ENCODE measurements around the gene OMD. TPM values are rescaled to one million over a fixed set of nuclear protein-coding genes. Genes with fewer than 3 reads are reported as not detected.

OMD gene
- total RNA-seq, 2 donors from 2014 or later, result 200 TPM

- Histone ChIP-seq H3K9me3 (no peaks in the 10 kb centered on the region), H3K36me3 (peaks cover 13% of the 10 kb centered on the region), H3K4me1 (ENCODE audit: control insufficient read depth in 1 of 2, low read depth in 2 of 2) (peaks cover 15 to 42% of the 10 kb centered on the region in 2 donors), H3K27me3 (replicated peaks; ENCODE audit: insufficient read depth) (no peaks in the 10 kb centered on the region), H3K4me3 (no peak overlapping the region), H3K27ac (peak overlapping the region; percentile 92 to 99)
- DNase-seq (ENCODE audit: low spot score) (no peak), ATAC-seq (ENCODE audit: insufficient number of reproducible peaks, low FRiP score, low read depth) (no peak)
- TF ChIP-seq CTCF (IDR thresholded peaks at IDR 0.05), result no peak
These were observed 39.1 kb upstream of the OMD start for GRCh38 chr9:92463387-92463786.

- no peak overlapping the region for H3K27ac ChIP-seq
These were observed 33.3 kb upstream of the OMD start for GRCh38 chr9:92457576-92457975.

GRCh38 chr9:92455217-92455616 is 30.9 kb upstream of the OMD start:
- Histone ChIP-seq H3K36me3 (peaks cover 6% of the 10 kb centered on the region), H3K4me1 (ENCODE audit: control insufficient read depth in 1 of 2, low read depth in 2 of 2) (no peaks in the 10 kb centered on the region), H3K9me3 (no peaks in the 10 kb centered on the region), H3K27me3 (replicated peaks; ENCODE audit: insufficient read depth) (no peaks in the 10 kb centered on the region), H3K4me3 (no peak overlapping the region), H3K27ac (no peak overlapping the region)
- ATAC-seq (ENCODE audit: insufficient number of reproducible peaks, low FRiP score, low read depth), result no peak
- DNase-seq (ENCODE audit: low spot score), result no peak
- TF ChIP-seq CTCF (IDR thresholded peaks at IDR 0.05), result no peak

More at GRCh38 chr9:92457576-92457975, 33.3 kb upstream of the OMD start:
- H3K4me1 ChIP-seq (ENCODE audit: control insufficient read depth in 1 of 2, low read depth in 2 of 2), result peaks cover 0 to 4% of the 10 kb centered on the region in 2 donors
- DNase-seq (ENCODE audit: low spot score), result no peak
- peaks cover 13% of the 10 kb centered on the region for H3K36me3 ChIP-seq
- H3K9me3 ChIP-seq, result no peaks in the 10 kb centered on the region
- H3K27me3 ChIP-seq (replicated peaks; ENCODE audit: insufficient read depth), result no peaks in the 10 kb centered on the region
- no peak for TF ChIP-seq CTCF (IDR thresholded peaks at IDR 0.05)
- ATAC-seq (ENCODE audit: insufficient number of reproducible peaks, low FRiP score, low read depth), result no peak
- H3K4me3 ChIP-seq, result no peak overlapping the region

GRCh38 chr9:92446536-92446935 is 22.3 kb upstream of the OMD start:
- Histone ChIP-seq H3K4me3 (no peak overlapping the region), H3K27ac (no peak overlapping the region), H3K27me3 (replicated peaks; ENCODE audit: insufficient read depth) (no peaks in the 10 kb centered on the region), H3K36me3 (no peaks in the 10 kb centered on the region), H3K9me3 (no peaks in the 10 kb centered on the region), H3K4me1 (ENCODE audit: control insufficient read depth in 1 of 2, low read depth in 2 of 2) (no peaks in the 10 kb centered on the region)
- no peak for TF ChIP-seq CTCF (IDR thresholded peaks at IDR 0.05)
- ATAC-seq (ENCODE audit: insufficient number of reproducible peaks, low FRiP score, low read depth) (no peak), DNase-seq (ENCODE audit: low spot score) (no peak)

- no peak overlapping the region for H3K27ac ChIP-seq
- H3K9me3 ChIP-seq, result no peaks in the 10 kb centered on the region
- H3K4me3 ChIP-seq, result no peak overlapping the region
- H3K4me1 ChIP-seq (ENCODE audit: control insufficient read depth in 1 of 2, low read depth in 2 of 2), result peaks cover 2% of the 10 kb centered on the region in 2 donors
- no peak for TF ChIP-seq CTCF (IDR thresholded peaks at IDR 0.05)
- H3K27me3 ChIP-seq (replicated peaks; ENCODE audit: insufficient read depth), result no peaks in the 10 kb centered on the region
- ATAC-seq (ENCODE audit: insufficient number of reproducible peaks, low FRiP score, low read depth), result no peak
- no peak for DNase-seq (ENCODE audit: low spot score)
- no peaks in the 10 kb centered on the region for H3K36me3 ChIP-seq
These were observed 20.6 kb upstream of the OMD start for GRCh38 chr9:92444841-92445240.
